DMS 273 treated with DMSO at 0.1 percent for 48 hours (cell line): ENCODE results near the gene TGFBR3L.
A peak's percentile ranks its signal among the peaks of the same experiment; 100 is the strongest.
"Not testable (repeated sequence)": the region's sequence is repeated elsewhere in the genome, so short reads cannot be mapped to it uniquely, and the experiment has no call there.

ENCODE experiments used
- DNase-seq: peaks from one replicate; lab custom pipeline; 2025; lab: John Stamatoyannopoulos, UW

TGFBR3L gene

DNA sequence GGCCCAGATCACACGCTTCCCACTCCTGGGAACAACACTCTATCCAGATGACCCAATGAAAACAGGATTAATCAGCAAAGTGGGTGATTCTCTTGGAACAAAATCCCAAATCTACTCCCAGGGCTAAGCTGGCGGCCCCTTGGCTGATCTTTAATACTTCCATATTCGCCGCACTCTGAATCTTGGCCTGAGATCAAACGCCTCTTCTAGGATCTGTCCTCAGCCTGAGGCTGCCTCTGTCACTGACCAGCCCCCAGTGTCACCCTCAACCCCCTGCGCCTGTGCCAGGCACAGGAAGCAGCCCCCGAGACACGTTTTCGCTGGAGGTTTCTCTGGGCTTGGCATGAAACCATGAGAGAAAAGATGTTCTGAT, 13.7 kb downstream of the TGFBR3L start:
- DNase-seq = no peak

DNA sequence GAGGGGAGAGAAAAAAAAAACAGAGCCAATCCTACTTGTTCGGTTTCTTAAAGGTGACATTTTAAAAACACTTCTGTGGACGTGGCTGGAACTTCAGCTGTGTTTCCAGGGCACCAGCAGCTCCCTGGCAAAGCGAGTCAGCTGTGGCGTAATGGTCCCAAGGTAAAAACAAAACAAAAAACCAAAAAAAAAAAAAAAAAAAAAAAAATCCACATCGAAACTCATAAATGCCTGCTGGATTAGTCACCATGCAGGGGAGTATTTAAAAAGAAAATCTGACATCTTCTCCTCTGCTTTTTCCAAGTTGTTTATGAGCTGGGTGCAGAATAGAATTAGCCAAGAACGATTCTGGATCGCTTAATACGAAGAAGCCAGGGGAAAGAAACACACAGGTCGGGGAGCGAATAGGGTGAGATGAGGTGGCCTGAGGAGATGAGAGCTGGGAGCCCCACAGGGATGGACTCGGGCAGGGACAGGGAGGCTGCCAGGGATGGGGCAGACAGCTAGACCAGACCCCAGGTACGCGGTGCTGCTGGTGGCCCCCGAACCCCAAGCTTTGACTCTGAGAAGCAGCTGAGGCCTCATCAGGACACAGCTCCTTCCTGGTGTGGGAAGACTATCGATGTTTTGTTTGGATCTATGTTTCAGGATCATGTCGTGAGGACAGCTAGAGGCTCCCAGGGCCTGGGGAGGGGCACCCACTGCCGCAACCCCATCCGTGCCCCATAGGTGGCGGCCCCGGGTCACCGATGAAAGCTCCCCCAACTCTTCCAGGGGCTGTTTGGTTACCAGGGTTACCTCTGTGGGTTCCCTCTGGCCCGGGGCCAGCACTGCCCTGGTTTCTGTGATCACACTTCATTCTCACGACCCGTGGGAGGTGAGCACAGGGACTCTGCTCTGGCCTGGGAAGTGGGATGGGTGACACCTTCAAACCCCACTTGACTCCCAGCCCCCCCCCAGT, 14.4 kb downstream of the TGFBR3L start:
- peak; percentile 36 for DNase-seq

DNA sequence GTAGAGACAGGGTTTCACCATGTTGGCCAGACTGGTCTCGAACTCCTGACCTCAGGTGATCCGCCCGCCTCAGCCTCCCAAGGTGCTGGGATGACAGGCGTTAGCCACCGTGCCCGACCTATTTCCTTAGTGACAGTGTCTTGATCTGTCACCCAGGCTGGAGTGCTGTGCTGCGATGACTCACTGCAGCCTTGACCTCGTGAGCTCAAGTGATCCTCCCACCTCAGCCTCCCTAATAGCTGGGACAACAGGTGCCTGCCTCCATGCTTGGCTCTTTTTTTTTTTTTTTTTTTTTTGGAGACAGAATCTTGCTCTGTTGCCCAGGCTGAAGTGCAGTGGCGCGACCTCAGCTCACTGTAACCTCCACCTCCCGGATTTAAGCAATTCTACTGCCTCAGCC, 15.4 kb downstream of the TGFBR3L start:
- DNase-seq = not testable (repeated sequence)

DNA sequence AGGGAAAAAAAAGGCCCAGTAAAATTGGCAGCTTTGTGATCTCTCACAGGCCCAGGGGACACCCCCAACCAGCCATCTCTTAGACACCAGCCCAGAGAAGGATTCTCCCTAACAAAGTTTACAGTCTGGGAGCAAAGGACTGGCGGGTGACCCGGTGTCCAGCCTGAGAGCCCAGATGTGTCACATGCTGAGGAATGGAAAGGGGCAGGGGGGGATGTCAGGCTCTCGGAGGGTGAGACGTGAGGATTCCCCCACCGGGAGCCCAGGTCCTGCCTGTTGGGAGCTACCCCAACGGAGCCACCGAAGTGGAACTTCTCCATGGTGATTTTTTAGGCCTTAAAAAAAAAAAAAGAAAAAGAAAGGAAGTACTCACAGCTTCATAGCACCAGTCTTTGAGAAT, 16.1 kb downstream of the TGFBR3L start:
- DNase-seq = no peak

DNA sequence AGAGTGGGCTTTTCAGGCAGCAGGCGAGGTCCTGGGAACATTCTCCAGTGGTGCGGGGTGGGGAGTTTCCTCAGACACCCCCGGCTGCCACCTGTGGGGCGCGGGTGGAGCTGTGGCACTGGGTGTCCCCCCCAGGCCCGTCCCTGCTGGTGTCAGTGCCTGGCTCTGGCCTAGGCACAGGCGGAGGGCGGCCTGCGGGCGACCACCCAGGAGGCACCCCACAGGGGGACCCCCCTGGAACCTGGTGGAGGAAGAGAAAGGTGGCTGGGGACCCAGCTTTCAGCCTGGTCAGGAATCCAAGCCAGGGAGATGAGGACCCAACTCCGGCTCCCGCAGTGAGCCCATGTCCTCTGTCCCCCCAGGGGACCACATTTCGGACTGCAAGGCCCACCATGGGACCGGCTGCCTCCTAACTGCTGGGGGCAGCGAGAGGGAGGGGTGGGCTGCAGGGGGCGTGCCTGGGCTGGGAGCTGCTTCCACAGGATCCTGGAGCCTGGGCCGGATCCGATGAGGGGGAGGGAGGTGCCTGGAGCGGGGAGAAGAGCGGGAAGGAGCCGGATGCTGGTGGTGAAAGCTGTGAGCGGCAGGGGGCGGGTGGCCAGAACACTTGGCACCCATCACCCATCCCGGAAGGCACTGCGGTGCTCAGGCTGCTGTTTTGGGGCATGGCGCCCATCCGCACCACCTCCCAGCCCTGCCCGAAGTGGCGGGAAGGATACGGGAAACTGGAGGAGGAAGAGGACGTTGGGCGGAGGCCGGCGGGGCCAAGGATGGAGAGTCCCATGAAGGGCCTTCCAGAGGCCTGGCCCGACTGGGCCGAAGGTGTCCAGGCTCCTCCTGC, 16.8 kb downstream of the TGFBR3L start:
- DNase-seq = no peak

DNA sequence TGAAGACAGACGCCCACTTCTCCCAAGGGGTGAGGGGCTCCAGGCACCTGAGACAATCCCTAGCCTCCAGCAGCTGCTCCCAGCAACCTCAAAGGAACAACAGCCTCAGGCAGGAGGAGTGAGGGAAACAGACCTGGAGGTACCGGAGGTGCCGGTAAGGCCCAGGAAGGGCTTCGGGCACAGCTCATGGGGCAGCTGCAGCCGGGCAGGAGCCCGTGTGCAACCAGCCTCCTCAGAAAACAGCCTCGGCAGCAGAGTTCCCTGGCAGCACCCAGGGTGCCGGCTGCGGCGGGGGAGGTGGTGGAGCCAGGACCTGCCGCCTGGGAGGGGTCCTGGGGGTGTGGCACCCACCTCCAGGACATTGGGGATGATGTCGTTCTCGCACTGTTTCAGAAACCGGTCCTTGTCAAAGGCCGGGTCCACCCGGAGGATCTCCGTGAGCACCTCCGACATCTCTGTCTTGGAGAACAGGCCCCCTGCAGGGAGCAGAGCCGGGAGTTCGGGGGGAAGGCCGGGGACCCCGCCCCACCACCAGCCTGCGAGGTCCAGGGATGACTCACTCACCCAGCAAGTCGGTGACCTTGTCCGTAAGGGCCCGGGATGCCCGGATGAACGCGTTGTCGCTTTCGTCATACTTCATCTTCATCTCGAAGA, 17.8 kb downstream of the TGFBR3L start:
- no peak for DNase-seq

DNA sequence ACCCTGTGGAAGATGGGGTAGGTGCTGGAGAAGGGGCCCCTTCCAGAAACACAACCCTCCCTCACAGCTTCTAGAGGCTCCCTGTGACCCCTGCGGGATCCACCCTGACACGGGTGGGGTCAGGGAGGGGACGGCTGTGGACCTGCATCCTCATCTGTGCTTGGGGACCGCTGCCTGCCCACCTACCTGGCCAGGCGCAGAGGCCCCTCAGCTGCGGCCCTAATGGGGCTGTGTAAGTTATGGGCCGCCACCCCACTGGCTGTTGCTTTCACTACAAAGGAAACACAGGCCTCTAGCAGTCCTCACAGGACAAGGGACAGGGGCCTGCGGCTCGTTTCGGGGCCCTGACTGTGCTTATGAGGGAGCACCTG, 18.3 kb downstream of the TGFBR3L start:
- no peak for DNase-seq

DNA sequence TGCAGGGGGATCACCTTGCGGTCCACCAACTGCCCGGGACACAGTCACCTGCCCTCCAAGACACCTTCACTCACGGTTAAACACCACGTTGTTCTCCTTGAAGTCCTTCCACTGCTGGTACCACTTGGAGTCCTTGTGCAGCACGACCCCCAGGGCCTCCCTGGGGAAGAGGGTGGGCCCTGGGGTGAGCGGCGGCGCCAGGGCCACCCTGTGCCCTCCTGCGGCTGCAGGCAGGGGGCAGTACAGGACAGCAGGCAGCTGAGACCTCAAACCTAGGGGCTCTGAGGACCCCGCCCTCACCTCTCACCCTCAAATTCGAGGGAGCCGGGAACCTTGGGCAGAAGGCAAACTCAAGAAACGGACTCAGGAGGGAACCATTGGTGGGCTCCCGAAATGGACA, 18.8 kb downstream of the TGFBR3L start:
- no peak for DNase-seq

DNA sequence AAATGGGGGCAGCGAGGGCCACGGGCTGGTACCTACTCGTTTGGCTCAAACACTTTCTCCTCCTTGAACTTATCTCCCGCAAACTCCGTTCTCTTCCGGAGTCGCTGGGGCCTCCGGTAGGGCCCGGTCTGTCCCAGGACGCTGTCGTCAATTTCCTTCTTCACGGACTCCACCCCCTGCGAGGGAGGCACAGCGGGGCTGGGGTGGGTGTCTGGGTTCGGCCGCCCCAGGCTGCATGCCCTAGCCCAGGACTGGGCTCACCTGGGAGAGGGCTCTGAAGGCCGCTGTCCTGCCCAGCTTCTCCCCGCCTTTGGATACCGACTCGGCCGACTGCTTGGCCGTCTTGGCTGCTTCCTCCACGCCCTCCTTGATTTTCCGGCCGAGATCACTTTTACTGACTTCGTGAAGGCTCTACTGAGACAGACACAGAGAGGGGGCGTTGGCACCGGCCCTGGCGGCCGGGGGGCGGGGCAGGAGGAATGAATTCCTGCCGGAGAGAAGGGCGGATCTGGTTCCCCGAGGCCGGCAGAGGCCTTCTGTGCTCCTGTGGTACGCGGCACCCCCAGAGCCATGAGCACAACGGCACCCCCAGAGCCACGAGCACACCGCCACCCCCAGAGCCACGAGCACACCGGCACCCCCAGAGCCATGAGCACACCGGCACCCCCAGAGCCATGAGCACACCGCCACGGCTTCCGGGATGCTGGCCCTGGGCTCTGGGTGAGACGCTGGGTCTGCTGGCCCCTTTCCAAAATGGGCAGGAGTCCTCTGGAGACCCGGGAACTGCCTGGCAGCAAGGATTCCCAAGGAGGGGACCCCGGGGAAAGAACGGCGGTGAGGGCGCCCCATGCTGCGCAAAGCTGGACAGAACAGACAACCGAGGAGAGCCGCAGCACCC, 19.4 kb downstream of the TGFBR3L start:
- DNase-seq = no peak

DNA sequence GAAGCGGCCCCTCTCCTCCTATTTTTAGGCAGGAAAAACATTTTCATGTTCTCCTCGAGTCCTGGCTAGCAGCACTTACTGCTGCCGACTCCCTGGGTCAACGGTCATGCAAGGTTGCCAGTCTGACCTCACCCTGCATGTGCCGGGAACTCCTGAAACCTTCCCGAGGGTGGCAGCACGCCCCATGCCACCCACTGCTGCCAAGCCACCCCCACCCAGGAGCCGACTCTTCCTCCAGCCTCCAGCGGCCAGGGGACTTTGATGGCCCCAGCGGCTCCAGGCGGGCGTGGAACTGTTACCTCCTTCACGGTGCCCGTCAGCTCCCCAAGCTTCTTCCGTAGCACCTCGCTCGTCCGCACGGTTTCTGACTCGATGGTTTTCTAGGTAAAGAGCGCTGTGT, 20.1 kb downstream of the TGFBR3L start:
- no peak for DNase-seq

DNA sequence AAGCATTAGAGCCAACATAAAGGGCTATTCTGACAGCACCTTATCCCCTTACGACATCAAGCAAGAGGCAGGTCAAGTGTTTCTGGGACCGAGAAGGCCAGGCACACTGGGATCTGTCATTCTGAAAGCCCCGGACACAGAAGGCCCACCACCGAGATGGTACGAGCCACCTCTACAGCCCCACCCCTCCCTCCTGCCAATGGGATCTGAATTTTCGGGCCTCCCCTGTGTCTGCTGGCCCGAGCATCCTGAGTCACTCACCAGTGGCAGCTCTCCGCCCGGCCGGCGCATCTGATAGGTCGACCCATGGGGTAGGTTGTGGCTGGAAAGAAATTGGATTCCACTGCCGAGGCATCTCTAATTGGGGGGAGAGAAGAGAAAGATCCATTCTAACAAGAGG, 26.2 kb downstream of the TGFBR3L start:
- no peak for DNase-seq

DNA sequence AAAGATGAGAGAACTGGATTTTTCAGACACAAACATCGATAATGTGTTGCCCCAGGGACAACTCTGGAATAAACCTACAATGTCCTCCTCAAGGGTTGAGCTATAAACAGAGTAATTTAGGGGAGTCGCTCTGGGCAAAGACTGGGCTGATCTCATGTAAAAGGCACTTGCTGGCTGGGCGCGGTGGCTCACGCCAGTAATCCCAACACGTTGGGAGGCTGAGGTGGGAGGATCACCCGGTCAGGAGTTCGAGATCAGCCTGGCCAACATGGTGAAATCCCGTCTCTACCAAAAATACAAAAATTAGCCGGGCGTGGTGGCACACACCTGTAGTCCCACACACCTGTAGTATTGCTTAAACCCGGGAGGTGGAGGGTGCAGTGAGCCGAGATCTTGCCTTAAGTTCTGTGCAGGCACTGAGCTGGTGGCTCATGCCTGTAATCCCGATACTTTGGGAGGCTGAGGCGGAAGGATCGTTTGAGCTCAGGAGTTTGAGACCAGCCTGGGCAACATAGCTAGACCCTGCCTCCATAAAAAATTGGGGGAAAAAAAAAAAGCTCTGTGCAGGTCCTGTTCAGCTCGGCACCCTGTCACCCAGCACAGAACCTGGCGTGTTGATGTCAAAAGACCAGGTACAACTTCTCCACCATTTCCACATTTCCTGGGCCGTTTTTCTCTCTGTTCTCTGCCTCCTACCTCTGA, 27.4 kb downstream of the TGFBR3L start:
- DNase-seq = no peak

DNA sequence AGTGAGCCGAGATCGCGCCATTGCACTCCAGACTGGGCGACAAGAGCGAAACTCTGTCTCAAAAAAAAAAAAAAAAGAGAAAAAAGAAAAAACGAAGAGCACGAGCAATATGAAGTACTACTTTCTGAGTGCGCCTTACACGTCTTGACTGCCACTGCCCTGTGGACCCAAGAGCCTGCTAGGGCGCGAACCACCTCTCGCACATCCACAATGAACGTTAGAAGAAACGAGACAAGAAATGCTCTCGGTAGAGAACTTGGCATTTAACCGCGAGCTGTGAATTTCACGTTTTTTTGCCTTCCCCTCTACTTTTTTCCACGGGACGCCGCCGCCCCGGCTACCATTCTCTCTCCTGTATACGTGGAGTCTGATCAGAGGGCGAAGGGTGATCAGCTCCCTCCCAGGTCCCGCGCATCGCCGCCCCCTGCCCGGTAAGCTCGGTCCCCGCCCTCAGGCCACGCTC, 28.4 kb downstream of the TGFBR3L start:
- no peak for DNase-seq

DNA sequence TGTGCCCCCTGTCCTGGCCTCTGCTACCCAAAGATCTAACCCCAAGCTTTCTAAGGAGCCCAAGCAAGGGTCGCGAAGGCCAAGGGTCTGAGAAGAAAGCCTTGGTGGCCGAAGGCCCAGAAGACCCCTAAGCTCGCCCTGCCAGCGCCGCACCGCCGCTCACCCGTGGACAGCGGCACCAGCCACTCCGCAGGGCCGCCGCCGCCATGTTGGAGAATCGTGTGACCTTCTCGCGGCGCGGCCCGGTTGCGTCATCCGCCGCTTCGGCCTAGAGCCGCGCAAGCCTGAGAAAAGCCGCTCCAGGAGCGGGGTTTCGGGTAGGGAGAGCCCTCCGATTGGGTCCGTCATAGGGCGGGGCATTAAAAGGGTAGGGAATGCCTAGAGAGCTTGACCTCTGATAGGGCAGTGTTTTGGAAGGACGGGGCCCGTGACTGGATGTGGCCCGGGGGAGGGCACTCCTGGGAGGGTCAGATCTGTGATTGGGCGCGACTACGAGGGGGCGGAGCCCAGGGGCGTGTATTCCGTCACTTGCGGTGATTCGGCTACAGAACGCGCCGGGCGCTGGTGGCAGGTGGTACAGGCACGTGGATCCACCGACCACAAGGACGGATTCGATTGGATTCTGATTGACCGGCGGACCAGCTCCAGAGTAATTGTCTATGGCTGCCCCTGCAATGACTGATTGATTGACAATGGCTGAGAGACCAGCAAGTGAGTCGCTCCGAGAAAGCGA, 29.0 kb downstream of the TGFBR3L start, which contains the start of gene TIMM44:
Gene TIMM44 (minus strand): TSS at position 223 of the 733 bp plus-strand sequence. CDS start 15 bp downstream, at position 208.
- peak; percentile 99 for DNase-seq

DNA sequence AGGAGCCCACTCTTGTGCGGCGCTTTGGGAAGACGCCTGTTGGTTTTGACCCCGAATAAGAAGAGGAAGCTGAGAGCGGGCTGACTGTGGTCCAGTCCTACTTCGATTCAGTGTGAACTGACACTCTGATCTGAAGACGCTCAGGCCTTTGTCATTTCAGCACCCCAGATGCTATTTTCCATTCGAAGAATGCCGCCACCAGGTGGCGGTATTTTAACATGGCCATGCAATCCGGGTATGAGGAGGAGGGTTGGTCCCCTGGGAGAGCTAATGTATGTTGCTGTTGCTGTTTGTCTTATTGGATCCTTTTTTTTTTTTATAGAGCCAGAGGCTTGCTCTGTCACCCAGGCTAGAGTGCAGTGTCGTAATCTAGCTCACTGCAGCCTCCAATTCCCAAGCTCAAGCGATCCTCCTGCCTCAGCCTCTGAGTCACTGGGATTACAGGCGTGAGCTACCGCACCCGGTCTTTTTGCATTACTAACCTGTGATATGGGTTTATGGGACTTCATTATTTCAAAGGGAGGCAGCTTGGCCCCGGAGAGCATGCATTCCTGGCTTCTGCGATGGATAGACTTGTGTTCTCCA, 29.6 kb downstream of the TGFBR3L start:
- DNase-seq = peak; percentile 64

DNA sequence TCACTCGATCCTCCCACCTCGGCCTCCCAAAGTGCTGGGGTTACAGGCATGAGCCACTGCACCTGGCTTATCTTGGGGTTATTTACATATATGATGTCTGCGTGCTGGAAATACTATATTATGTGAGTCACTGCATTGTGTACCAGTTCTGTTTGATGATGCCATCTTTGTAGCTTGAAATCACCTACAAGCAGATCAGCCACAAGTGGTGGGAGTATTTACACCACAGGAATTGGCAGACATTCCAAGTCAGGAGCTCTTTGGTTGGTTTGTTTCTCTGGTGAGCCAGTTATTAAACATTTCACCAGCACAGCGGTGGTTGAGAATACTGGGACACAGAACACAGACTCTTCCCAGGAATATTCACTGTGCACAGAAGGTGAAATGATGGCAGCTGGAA, 33.3 kb downstream of the TGFBR3L start:
- DNase-seq = no peak

DNA sequence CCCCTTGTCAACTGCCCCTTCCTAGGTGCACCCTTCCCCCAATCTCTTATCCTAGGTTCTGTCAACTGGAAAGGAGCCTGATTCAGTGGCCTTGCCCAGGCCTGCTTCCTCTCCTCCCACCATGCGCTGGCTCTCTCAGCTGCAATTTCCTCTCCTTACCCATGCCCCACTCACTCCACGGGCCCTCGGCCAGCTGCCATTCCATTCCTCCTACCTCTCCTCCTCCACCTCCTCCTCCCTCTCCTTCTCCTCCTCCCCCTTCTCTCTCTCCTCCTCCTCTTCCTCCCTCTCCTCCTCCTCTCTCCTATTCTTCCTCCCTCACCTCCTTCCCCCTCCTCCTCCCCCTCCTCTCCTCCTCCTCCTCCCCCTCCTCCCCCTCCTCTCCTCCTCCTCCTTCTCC, 38.4 kb downstream of the TGFBR3L start:
- no peak for DNase-seq

DNA sequence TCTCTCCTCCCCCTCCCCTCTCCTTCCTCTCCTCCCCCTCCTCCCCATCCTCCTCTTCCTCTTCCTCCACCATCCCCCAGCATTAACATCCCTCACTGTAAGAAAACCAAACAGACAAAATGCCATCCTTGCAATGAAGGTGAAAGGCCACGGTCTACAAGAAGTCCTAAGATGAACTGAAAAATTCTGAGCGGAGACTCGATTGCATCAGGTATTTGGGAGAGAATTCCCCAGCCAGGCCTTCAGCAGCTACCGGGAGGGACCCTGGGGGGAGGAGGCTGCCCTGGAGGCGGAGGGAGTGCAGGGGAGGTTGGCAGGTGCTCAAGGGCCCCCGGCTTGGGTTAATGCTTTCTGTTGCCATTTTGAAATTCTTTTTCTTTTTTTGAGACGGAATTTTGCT, 38.9 kb downstream of the TGFBR3L start:
- no peak for DNase-seq

DNA sequence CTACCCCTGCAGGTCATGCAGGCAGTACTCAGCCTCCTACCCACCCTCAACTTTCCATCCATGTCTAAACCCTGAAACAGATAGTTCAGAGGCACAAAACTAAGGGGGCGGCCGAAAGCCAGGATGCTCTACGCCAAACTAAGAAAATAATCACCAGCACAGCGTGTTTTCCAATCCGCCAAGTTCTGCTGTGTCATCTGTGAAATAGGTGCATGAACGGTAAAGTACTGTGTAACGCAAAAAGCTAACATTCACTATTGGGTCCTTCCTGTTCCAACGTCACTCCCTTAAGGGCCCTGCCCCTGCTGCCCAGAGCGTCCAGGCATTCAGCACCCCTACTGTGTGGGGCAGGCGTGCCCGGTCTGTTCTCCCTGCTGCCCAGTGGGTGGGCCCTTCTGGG, 41.1 kb downstream of the TGFBR3L start:
- no peak for DNase-seq

DNA sequence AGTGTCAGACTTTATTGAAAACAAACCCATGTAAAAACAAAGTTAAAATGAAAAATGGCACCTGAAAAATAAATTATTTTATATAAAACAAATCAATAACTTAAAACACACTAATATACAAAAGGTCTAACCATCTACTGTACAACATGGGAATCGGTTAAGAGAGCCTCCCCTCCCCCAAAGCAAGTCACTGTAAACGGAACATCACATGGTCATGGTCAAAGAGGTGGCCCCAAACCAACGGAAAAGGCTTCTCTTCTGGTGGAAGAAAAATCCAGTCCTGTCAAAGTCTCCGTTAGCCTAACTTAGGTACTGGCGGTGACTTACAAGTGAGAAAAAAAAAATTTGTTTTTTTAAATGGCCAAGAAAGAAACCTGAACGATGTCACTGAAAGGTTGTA, 44.6 kb downstream of the TGFBR3L start:
- DNase-seq = no peak
